Measurements from ENCODE around the gene TRPM4. TPM values are rescaled to one million over a fixed set of nuclear protein-coding genes. Genes with fewer than 3 reads are reported as not detected.

The TRPM4 gene
- total and polyA plus RNA-seq, 2 of the 13 experiments (the other 11 are each of a cell fraction or from before 2014, with no cell fraction given) = 1.9 to 4.3 TPM

- TF ChIP-seq ZEB1 (IDR thresholded peaks at IDR 0.05; ENCODE audit: insufficient replicate concordance, low read depth) (peak; percentile 17), MAFG (CRISPR knock-in tag; IDR thresholded peaks at IDR 0.05) (no peak), POLR2AphosphoS5 (IDR thresholded peaks at IDR 0.05; ENCODE audit: low read depth, low read length) (peak; percentile 45; the same call in 1 of the 2 replicates), TOPORS (CRISPR knock-in tag; IDR thresholded peaks at IDR 0.05) (0 out of 2 replicates have a peak, but pooled peaks have one; percentile 34), NPAS2 (CRISPR knock-in tag; IDR thresholded peaks at IDR 0.05; ENCODE audit: borderline replicate concordance) (0 out of 2 replicates have a peak, but pooled peaks have one; percentile 53), PCBP1 (IDR thresholded peaks at IDR 0.05; ENCODE audit: borderline replicate concordance, low read depth, low read length) (0 out of 2 replicates have a peak, but pooled peaks have one; percentile 27), ARNTL (CRISPR knock-in tag; IDR thresholded peaks at IDR 0.05) (0 out of 2 replicates have a peak, but pooled peaks have one; percentile 32), ZNF589 (CRISPR knock-in tag; conservative IDR thresholded peaks at IDR 0.05) (no peak), ZNF800 (CRISPR knock-in tag; IDR thresholded peaks at IDR 0.05) (no peak), ZBTB7A (CRISPR knock-in tag; IDR thresholded peaks at IDR 0.05) (no peak), REL (CRISPR knock-in tag; conservative IDR thresholded peaks at IDR 0.05) (0 out of 2 replicates have a peak, but pooled peaks have one; percentile 9), CREB1 (IDR thresholded peaks at IDR 0.05) (0 out of 2 replicates have a peak, but pooled peaks have one; percentile 4), CREB1 (CRISPR knock-in tag; IDR thresholded peaks at IDR 0.05) (no peak), SAP130 (CRISPR knock-in tag; IDR thresholded peaks at IDR 0.05; ENCODE audit: low read depth) (peak; percentile 67)
- TF ChIP-seq, protein P1, sequence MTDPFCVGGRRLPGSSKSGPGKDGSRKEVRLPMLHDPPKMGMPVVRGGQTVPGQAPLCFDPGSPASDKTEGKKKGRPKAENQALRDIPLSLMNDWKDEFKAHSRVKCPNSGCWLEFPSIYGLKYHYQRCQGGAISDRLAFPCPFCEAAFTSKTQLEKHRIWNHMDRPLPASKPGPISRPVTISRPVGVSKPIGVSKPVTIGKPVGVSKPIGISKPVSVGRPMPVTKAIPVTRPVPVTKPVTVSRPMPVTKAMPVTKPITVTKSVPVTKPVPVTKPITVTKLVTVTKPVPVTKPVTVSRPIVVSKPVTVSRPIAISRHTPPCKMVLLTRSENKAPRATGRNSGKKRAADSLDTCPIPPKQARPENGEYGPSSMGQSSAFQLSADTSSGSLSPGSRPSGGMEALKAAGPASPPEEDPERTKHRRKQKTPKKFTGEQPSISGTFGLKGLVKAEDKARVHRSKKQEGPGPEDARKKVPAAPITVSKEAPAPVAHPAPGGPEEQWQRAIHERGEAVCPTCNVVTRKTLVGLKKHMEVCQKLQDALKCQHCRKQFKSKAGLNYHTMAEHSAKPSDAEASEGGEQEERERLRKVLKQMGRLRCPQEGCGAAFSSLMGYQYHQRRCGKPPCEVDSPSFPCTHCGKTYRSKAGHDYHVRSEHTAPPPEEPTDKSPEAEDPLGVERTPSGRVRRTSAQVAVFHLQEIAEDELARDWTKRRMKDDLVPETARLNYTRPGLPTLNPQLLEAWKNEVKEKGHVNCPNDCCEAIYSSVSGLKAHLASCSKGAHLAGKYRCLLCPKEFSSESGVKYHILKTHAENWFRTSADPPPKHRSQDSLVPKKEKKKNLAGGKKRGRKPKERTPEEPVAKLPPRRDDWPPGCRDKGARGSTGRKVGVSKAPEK (CRISPR knock-in tag; IDR thresholded peaks at IDR 0.05; ENCODE audit: borderline replicate concordance) = no peak
- TF ChIP-seq, protein P2, sequence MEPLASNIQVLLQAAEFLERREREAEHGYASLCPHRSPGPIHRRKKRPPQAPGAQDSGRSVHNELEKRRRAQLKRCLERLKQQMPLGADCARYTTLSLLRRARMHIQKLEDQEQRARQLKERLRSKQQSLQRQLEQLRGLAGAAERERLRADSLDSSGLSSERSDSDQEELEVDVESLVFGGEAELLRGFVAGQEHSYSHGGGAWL (CRISPR knock-in tag; IDR thresholded peaks at IDR 0.05) = no peak
- TF ChIP-seq, protein P3, sequence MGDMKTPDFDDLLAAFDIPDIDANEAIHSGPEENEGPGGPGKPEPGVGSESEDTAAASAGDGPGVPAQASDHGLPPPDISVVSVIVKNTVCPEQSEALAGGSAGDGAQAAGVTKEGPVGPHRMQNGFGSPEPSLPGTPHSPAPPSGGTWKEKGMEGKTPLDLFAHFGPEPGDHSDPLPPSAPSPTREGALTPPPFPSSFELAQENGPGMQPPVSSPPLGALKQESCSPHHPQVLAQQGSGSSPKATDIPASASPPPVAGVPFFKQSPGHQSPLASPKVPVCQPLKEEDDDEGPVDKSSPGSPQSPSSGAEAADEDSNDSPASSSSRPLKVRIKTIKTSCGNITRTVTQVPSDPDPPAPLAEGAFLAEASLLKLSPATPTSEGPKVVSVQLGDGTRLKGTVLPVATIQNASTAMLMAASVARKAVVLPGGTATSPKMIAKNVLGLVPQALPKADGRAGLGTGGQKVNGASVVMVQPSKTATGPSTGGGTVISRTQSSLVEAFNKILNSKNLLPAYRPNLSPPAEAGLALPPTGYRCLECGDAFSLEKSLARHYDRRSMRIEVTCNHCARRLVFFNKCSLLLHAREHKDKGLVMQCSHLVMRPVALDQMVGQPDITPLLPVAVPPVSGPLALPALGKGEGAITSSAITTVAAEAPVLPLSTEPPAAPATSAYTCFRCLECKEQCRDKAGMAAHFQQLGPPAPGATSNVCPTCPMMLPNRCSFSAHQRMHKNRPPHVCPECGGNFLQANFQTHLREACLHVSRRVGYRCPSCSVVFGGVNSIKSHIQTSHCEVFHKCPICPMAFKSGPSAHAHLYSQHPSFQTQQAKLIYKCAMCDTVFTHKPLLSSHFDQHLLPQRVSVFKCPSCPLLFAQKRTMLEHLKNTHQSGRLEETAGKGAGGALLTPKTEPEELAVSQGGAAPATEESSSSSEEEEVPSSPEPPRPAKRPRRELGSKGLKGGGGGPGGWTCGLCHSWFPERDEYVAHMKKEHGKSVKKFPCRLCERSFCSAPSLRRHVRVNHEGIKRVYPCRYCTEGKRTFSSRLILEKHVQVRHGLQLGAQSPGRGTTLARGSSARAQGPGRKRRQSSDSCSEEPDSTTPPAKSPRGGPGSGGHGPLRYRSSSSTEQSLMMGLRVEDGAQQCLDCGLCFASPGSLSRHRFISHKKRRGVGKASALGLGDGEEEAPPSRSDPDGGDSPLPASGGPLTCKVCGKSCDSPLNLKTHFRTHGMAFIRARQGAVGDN (CRISPR knock-in tag; IDR thresholded peaks at IDR 0.05) = peak; percentile 17; the same call in 1 of the 2 replicates
These were observed 8.6 kb upstream of the TRPM4 start (continued) for GRCh38 chr19:49148784-49149651.

All from HepG2 (cell line).